IPS-18c (cell line): ENCODE data around the gene VSIG10L2.
"Not testable (repeated sequence)": the region's sequence is repeated elsewhere in the genome, so short reads cannot be mapped to it uniquely, and the experiment has no call there.

Experiments used
- H3K4me3 ChIP-seq: 2 replicates; pipeline ENCODE4 v1.7.0; 2013; ENCODE audit warnings: low read depth, mild to moderate bottlenecking, low read length, moderate library complexity; ENCODE audit not compliant: insufficient read depth
- H3K9me3 ChIP-seq: one replicate; pipeline ENCODE4 v1.6.1; 2013; ENCODE audit warnings: mild to moderate bottlenecking, low read length, moderate library complexity; ENCODE audit not compliant: control insufficient read depth, insufficient read depth

The VSIG10L2 gene

DNA sequence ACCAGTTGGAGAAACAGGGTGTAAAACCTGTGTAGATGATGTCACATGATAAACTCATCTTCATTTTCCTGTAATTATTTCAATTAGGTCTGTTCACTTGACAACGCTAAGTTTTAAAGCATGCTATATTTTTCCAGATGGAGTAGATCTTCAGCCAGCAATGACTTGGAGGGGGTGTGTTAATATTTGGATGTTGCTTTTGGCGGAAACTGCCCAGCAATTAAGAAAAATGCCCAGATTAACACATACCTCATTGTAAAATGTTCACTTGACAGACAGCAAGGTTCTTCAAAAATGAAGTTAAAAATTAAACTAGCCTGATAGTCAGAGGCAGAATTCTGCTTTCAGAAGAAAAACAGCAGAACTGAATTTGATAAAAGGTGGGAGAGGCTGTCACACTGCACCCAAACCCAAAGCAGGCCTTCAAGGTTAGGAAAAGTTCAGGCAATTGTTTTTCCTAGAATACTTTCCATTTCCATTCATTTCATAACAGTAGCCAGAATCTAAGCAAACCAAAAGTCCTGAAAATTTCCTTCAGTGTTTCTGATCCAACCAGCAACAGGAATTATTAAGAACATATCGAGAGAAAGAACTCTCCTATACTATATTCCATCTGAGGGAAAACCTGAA is 33.0 kb downstream of the VSIG10L2 start:
- H3K9me3 ChIP-seq, result no peaks in the 10 kb centered on the region
- H3K4me3 ChIP-seq, result no peak overlapping the region

DNA sequence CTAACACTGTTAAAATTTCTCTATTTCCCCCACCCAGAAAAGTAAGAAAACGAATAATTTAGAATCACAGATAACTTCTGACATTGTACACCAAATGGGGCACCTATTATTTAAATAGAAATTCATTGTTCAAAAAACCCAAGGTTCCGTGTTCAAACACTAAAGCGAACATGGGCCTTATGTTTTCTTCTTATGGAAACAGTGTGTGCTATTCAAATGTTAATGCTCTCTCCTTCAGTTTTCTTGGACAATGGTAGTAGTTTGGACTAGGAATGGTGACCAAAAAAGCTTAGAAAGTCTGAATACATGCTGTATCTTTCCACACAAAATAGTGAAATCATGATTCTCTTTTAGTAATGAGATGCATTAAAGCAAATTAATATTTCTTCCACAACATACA is 33.7 kb downstream of the VSIG10L2 start:
- Histone ChIP-seq H3K4me3 (no peak overlapping the region), H3K9me3 (no peaks in the 10 kb centered on the region)

DNA sequence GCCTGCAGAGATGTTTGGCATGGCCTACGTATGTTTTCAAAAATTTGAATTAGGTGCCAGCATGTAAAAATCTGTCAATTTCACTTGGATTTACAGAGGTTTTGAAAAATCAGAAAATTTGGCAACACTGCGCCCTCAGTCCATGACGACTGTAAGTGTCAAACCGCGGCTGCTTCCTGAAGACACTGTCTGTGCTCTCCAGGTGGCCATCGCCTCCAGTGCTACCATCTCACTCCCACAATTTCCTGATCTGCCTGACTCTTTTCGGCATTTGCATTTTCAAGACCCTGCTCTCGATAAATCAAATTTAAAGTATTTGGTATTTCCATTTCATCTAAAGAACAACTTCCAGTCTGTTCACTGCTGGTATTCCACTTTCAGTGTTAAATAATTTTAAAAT is 34.6 kb downstream of the VSIG10L2 start:
- Histone ChIP-seq H3K9me3 (no peaks in the 10 kb centered on the region), H3K4me3 (no peak overlapping the region)

DNA sequence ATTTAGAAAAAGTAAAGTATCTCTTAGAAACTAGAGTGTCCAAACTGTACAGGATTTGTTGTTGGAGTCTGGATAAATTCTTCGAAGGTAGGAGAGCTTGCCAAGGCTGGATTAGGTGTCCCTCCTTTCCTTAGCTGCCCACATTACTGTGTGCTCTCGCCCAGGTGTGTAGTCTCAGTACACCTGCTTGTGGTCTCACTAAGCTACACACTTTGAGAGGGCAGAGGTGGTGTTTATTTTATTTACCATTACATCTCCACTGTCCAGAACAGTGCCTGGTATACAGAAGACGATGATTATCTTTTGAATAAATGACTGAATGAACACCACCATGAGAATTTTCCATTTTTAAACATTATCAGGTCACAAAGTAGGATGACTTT is 36.5 kb downstream of the VSIG10L2 start:
- H3K4me3 ChIP-seq, result no peak overlapping the region

DNA sequence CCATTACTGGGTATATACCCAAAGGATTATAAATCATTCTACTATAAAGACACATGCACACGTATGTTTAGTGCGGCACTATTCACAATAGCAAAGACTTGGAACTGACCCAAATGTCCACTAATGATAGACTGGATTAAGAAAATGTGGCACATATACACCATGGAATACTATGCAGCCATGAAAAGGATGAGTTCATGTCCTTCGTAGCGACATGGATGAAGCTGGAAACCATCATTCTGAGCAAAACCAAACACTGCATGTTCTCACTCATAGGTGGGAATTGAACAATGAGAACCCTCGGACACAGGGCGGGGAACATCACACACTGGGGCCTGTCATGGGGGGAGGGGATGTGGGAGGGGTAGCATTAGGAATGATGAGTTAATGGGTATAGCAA is 40.1 kb downstream of the VSIG10L2 start:
- H3K4me3 ChIP-seq, H3K9me3 ChIP-seq: not testable (repeated sequence)

More for the DNA sequence above, 36.5 kb downstream of the VSIG10L2 start:
- H3K9me3 ChIP-seq, result no peaks in the 10 kb centered on the region

DNA sequence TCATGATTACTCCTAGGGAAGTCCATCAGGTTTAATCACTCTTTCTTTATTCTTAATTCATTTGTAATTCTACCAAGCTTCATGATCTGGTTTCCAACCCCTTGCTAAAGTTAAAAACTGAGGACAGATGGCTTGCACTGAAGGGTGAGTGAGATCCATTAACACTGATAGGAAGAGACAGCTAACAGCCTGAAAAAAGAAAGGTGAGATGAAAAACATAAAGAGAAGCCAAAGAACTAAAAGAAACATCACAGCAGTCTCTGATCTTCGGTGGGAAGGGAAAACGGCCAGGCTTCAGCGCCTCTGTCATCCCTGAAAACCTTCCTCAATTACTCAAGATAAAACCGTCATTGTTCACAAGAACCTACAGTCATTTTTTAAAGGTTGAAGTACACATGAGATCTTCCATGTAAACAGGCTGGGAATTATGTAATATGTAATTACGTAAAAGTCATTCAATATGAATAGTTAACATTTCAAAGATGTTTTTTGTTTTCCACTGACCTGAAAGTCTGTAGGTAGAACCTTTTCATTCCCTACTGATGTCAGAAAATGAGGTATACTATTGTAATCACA is 41.3 kb downstream of the VSIG10L2 start:
- H3K9me3 ChIP-seq, result no peaks in the 10 kb centered on the region
- no peak overlapping the region for H3K4me3 ChIP-seq

DNA sequence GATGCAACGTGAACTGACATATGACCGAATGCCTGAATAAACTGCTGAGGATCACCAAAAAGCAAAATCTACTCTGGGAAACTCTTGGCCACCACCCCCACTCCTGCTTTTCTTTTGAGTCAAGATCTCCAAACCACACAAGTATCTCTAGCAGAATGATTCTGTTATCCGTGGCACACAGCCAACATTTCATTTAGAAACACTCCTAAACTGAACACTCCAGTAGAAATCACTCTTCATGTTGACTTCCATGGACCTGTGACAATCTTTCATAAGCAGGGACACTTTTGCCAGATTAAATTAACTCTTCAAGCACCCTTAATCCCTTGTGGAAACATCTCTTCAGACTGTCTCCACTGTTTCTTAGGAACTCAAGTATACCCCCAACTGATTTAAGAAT is 44.4 kb downstream of the VSIG10L2 start:
- Histone ChIP-seq H3K4me3 (no peak overlapping the region), H3K9me3 (no peaks in the 10 kb centered on the region)

DNA sequence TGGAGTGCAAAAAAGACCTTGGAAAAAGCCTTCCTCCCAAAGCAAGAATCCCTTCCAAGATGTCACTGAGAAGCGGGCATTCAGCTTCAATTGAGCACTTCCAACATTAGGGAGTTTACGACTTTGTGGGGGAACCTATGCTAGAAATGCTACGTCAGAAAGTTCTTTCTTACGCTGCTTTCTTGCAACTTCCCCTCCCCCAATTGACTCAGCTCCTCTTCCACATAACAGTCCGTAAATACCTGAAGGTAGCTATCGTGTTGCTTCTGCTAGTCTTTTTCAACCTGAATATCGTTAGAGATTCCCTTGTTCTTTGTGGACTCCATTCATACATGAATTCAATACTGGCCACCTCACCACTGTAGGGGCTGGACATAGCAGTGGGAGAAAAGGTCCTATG is 47.0 kb downstream of the VSIG10L2 start:
- no peaks in the 10 kb centered on the region for H3K9me3 ChIP-seq
- no peak overlapping the region for H3K4me3 ChIP-seq

DNA sequence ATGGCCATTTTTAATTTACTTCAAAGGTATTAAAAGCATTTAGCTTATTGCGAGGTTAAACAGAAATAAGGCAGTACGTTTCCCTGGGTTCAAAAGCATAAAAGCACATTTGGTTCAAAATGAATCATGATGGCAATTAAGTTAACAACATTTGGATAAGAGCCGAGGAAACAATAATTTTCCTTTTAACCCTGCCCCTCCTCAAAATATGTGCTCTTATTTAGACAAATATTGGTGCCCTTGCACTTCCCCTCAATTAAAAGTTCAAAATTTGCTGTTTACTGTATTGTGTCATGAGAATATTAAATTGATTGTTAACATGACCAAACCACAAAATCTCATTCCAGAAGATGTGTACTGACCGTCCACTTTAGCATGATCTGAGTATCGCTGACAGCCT is 48.7 kb downstream of the VSIG10L2 start:
- Histone ChIP-seq H3K4me3 (no peak overlapping the region), H3K9me3 (no peaks in the 10 kb centered on the region)

DNA sequence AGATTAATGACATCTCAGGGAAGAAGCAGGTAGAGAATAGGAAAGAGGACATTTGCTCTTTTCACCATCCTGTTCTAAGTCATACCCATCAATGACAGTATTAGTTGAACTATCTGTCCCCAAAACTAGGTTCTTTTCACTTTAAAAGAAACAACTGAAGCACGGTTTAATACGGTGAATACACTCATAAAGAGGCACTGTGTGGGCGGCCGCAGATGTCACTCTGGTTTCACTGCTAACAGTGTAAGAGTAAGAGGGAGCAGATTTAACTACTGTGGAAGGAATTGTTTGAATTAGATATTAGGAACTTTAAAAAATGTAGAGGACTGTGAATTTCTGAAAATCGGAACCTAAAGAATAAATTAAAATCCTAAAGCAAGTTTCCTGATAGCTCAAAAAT is 49.5 kb downstream of the VSIG10L2 start:
- no peaks in the 10 kb centered on the region for H3K9me3 ChIP-seq
- no peak overlapping the region for H3K4me3 ChIP-seq

DNA sequence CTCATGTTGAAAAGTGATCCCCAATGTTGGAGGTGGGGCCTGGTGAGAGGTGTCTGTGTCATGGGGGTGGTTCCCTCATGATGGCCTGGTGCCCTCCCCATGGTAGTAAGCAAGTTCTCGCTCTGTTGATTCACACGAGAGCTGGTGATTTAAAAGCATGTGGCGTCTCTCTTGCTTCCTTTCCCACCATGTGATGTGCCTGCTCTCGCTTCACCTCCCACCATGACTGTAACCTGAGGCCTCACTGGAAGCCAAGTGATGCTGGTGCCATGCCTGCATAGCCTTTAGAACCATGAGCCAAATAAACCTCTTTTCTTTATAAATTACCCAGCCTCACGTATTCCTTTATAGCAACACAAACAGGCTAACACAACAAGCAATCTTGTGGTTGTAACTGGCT is 52.4 kb downstream of the VSIG10L2 start:
- H3K9me3 ChIP-seq, result no peaks in the 10 kb centered on the region
- H3K4me3 ChIP-seq, result no peak overlapping the region

DNA sequence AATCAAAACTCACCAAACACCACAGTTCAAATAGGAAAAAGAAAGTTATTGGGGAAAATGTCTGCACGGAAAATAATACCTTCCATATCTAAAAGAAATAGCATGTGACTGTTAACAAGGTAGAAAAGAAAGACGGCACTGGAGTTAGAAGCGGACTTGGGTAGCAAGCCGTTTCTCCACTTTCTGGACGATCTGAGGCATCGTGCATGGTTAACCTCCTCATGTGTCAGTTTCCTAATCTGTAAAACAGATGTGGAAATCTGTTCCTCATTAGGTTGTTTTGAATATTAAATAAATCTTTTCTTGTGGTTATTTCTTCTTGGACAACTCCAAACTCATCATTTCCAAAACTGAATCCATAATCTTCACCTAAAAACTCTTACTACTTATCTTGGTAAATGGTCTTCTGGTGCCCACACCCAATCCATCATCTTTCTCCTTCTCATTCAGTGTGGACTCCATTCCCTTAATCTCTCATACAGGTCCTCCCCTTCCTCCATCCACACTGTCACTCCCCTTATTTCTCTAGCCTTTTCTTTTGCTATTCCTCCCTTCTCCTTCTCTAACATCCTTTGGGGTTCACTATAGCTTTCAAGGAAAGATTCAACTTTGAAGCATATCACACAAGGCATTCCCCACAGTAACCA is 53.5 kb downstream of the VSIG10L2 start:
- no peaks in the 10 kb centered on the region for H3K9me3 ChIP-seq
- no peak overlapping the region for H3K4me3 ChIP-seq

DNA sequence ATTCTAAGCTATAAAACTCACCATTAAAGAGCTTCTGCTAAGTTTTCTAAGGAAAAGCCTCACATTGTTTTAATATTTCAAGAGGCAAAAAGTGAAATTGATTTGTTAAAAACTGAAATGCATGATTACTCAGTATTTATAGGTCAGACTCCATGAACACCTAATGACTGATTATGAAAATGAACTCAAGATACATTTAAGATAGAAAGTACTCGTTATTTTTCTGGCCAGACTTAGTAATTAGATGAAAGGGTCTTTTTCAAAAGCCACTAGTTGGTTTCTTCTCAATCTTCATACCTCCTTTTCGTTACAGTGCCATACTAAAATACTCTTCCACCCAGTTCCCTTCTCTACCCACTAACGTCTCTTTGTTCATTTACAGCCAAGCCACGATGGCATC is 56.3 kb downstream of the VSIG10L2 start:
- H3K9me3 ChIP-seq, result no peaks in the 10 kb centered on the region
- H3K4me3 ChIP-seq, result no peak overlapping the region
